ENCODE measurements around the gene CDKAL1.

GRCh38 chr6:20997770-20998147 lies 463.5 kb downstream of the CDKAL1 start:
- no peak for TF ChIP-seq POLR2AphosphoS5 (IDR thresholded peaks at IDR 0.05; ENCODE audit: low read depth)
- no peak for TF ChIP-seq CTCF (IDR thresholded peaks at IDR 0.05; ENCODE audit: insufficient read depth, low read length)
- no peak for TF ChIP-seq REST (IDR thresholded peaks at IDR 0.05; ENCODE audit: insufficient replicate concordance, low read depth)
- no peak for TF ChIP-seq SPI1 (IDR thresholded peaks at IDR 0.05; ENCODE audit: borderline replicate concordance, low read depth)
